Measurements from ENCODE around the gene BRI3BP. TPM values are rescaled to one million over a fixed set of nuclear protein-coding genes. Genes with fewer than 3 reads are reported as not detected.
"Not testable (repeated sequence)": the region's sequence is repeated elsewhere in the genome, so short reads cannot be mapped to it uniquely, and the experiment has no call there.

BRI3BP gene
- total RNA-seq, 1 donor from 2014 or later, result 4.9 TPM

DNA sequence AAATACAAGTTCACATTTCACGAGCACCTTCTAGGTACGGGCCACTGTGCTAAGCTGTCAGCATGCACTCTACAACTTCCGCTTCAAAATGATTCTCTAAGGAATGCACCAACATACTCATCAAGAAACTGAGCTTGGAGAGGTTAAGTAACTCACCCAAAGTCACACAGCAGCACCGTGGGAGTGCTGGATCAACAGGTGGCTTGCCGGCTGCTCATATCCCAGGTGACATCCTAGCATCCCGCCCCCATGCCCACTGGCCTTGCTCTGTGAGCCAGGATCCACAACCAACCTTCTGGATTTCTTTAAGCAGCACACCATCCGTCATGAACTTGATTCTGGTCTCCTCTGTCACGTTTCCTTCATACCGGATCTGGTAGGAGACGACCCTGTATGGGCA is 21.2 kb upstream of the BRI3BP start:
- H3K9me3 Mint-ChIP-seq (ENCODE audit: unreplicated experiment), result no peaks in the 10 kb centered on the region
- H3K4me3 Mint-ChIP-seq (ENCODE audit: unreplicated experiment), result no peak overlapping the region
- TF ChIP-seq, protein P1, sequence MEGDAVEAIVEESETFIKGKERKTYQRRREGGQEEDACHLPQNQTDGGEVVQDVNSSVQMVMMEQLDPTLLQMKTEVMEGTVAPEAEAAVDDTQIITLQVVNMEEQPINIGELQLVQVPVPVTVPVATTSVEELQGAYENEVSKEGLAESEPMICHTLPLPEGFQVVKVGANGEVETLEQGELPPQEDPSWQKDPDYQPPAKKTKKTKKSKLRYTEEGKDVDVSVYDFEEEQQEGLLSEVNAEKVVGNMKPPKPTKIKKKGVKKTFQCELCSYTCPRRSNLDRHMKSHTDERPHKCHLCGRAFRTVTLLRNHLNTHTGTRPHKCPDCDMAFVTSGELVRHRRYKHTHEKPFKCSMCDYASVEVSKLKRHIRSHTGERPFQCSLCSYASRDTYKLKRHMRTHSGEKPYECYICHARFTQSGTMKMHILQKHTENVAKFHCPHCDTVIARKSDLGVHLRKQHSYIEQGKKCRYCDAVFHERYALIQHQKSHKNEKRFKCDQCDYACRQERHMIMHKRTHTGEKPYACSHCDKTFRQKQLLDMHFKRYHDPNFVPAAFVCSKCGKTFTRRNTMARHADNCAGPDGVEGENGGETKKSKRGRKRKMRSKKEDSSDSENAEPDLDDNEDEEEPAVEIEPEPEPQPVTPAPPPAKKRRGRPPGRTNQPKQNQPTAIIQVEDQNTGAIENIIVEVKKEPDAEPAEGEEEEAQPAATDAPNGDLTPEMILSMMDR (IDR thresholded peaks at IDR 0.05), result no peak
- H3K36me3 Mint-ChIP-seq (ENCODE audit: unreplicated experiment), result peaks cover 8% of the 10 kb centered on the region
- no peaks in the 10 kb centered on the region for H3K27me3 Mint-ChIP-seq (ENCODE audit: unreplicated experiment)
- H3K4me1 Mint-ChIP-seq (ENCODE audit: unreplicated experiment), result no peaks in the 10 kb centered on the region
- no peak for DNase-seq (ENCODE audit: extremely low spot score, unreplicated experiment)
- no peak overlapping the region for H3K27ac Mint-ChIP-seq (ENCODE audit: unreplicated experiment)

DNA sequence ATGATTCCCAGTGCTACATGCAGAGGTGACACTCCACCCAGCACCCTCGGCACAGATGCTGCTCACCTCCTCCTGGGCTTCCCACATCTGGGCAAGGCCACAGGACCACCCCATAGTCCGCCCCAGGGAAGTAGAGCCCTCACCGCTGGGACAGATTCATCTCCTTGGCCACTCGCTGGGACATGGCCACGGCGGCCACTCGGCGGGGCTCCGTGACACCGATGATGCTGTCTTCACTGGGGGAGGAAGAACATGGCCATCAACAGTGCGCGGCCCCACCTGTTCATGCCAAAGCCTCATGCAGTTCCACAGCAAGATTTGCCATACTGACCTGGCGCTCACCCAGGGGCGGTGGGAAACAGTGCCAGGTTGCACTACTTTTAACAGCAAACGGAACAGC is 18.2 kb upstream of the BRI3BP start:
- Mint-ChIP-seq H3K4me3 (ENCODE audit: unreplicated experiment) (no peak overlapping the region), H3K4me1 (ENCODE audit: unreplicated experiment) (no peaks in the 10 kb centered on the region), H3K27me3 (ENCODE audit: unreplicated experiment) (no peaks in the 10 kb centered on the region), H3K27ac (ENCODE audit: unreplicated experiment) (no peak overlapping the region), H3K36me3 (ENCODE audit: unreplicated experiment) (peaks cover 15% of the 10 kb centered on the region), H3K9me3 (ENCODE audit: unreplicated experiment) (no peaks in the 10 kb centered on the region)
- no peak for DNase-seq (ENCODE audit: extremely low spot score, unreplicated experiment)
- TF ChIP-seq, protein P1 (IDR thresholded peaks at IDR 0.05), result no peak

DNA sequence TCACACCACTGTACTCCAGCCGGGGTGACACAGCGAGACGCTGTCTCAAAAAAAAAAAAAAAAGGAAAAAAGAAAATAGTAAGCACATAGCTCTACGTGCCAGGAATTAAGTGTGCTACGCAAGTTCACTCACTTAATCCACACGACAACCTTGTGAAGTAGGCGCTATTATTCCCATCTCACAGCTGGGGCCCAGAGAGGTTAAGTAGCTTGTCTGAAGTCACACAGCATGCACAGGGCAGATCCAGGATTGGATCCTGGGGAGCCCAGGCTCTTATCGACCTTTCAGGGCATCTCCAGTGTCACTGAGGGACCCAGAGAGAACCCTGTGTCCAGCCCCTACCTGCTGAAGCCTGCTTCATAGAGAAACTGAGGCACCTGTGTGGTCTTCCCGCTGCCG is 16.4 kb upstream of the BRI3BP start:
- Mint-ChIP-seq H3K4me3 (ENCODE audit: unreplicated experiment) (no peak overlapping the region), H3K27ac (ENCODE audit: unreplicated experiment) (no peak overlapping the region), H3K27me3 (ENCODE audit: unreplicated experiment) (no peaks in the 10 kb centered on the region), H3K36me3 (ENCODE audit: unreplicated experiment) (peaks cover 19% of the 10 kb centered on the region), H3K4me1 (ENCODE audit: unreplicated experiment) (no peaks in the 10 kb centered on the region), H3K9me3 (ENCODE audit: unreplicated experiment) (no peaks in the 10 kb centered on the region)
- TF ChIP-seq, protein P1 (IDR thresholded peaks at IDR 0.05), result no peak
- DNase-seq (ENCODE audit: extremely low spot score, unreplicated experiment), result no peak

DNA sequence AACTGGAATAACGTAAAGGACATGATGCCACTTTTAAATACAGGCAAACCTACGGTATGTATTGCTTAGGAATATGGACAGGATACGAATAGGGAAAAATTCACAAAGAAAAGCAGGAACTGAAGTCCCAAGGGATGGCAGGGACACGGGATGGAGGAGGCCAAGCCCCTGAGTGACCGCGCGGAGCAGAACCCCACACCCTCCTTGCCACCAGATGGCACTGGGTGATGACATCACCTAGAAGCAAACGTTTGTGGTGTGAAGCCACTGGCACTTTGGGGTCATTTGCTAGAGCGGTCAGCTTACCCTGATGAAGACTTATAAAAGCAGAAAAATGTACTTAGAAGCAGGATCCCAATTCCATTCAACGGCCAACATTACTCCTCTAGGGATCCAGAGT is 13.9 kb upstream of the BRI3BP start:
- no peaks in the 10 kb centered on the region for H3K4me1 Mint-ChIP-seq (ENCODE audit: unreplicated experiment)
- no peaks in the 10 kb centered on the region for H3K27me3 Mint-ChIP-seq (ENCODE audit: unreplicated experiment)
- H3K27ac Mint-ChIP-seq (ENCODE audit: unreplicated experiment), result no peak overlapping the region
- no peak for DNase-seq (ENCODE audit: extremely low spot score, unreplicated experiment)
- H3K9me3 Mint-ChIP-seq (ENCODE audit: unreplicated experiment), result no peaks in the 10 kb centered on the region
- peaks cover 22% of the 10 kb centered on the region for H3K36me3 Mint-ChIP-seq (ENCODE audit: unreplicated experiment)
- TF ChIP-seq, protein P1 (IDR thresholded peaks at IDR 0.05), result no peak
- H3K4me3 Mint-ChIP-seq (ENCODE audit: unreplicated experiment), result no peak overlapping the region

DNA sequence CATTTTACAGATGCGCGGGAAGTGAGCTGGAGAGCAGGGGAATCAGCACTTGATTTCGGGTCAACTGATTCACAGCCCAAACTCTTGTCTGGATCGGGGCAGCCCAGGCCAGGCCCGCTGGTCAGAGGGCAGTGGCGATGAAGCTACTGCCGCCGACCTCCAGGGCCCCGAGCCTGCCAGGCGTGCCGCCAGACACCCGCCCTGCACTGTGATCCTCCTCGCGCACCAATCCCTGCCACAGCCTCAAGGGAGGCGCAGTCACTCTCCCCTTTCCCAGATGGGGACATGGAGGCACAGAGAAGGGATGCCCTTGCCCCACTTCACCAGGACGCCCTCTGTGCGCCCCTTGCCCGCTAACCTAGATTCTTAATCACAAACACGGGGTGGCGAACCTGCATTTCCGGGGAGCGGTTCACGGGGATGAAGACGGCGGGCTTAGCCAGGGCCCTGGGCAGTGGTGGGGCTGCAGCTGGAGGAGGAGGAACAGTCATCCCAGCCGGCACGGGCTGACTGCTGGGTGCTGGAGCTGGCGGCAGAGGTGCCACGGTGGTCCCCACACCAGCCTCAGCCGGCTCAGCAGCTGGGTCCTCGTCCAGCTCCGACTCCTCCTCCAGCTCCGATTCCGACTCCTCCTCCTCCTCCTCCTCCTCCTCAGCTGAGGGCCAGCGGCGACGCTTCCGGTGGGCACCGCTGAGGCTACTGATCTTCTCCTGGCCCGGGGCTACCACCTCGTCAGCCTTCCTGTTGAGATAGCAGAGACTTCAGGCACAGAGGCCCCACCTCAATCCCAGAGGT is 13.2 kb upstream of the BRI3BP start:
- peaks cover 23% of the 10 kb centered on the region for H3K36me3 Mint-ChIP-seq (ENCODE audit: unreplicated experiment)
- no peaks in the 10 kb centered on the region for H3K4me1 Mint-ChIP-seq (ENCODE audit: unreplicated experiment)
- no peak overlapping the region for H3K27ac Mint-ChIP-seq (ENCODE audit: unreplicated experiment)
- H3K27me3 Mint-ChIP-seq (ENCODE audit: unreplicated experiment), result no peaks in the 10 kb centered on the region
- TF ChIP-seq, protein P1 (IDR thresholded peaks at IDR 0.05), result no peak
- no peak overlapping the region for H3K4me3 Mint-ChIP-seq (ENCODE audit: unreplicated experiment)
- DNase-seq (ENCODE audit: extremely low spot score, unreplicated experiment), result no peak
- no peaks in the 10 kb centered on the region for H3K9me3 Mint-ChIP-seq (ENCODE audit: unreplicated experiment)

DNA sequence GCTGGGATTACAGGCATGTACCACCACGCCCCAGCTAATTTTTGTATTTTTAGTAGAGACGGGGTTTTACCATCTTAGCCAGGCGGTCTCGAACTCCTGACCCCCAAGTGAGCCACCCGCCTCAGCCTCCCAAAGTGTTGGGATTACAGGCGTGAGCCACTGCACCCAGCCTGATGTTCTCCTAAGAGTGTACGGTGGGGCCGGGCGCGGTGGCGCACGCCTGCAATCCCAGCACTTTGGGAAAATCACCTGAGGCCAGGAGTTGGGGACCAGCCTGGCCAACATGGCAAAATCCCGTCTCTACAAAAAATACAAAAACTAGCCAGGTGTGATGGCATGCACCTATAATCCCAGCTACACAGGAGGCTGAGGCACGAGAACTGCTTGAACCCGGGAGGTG is 6.6 kb upstream of the BRI3BP start:
- not testable (repeated sequence) for H3K27me3 Mint-ChIP-seq (ENCODE audit: unreplicated experiment); H3K27ac Mint-ChIP-seq (ENCODE audit: unreplicated experiment); DNase-seq (ENCODE audit: extremely low spot score, unreplicated experiment); H3K4me3 Mint-ChIP-seq (ENCODE audit: unreplicated experiment); H3K9me3 Mint-ChIP-seq (ENCODE audit: unreplicated experiment)
- Mint-ChIP-seq H3K36me3 (ENCODE audit: unreplicated experiment) (peaks cover 11% of the 10 kb centered on the region), H3K4me1 (ENCODE audit: unreplicated experiment) (peaks cover 14% of the 10 kb centered on the region)

All from osteocyte (in vitro differentiated cells).